DMS114 treated with DMSO at 0.1 percent for 48 hours (cell line): ENCODE measurements around the gene REG3A.

Experiments used
- DNase-seq: peaks from one replicate; lab custom pipeline; 2025; ENCODE audit not compliant: unreplicated experiment; lab: John Stamatoyannopoulos, UW

The REG3A gene

GRCh38 chr2:79159653-79160052, at the start of gene REG3A:
TSS of gene REG3A (minus strand) at chr2:79159753. CDS start at chr2:79159405, 348 bp downstream.
- DNase-seq, result no peak

- no peak for DNase-seq
These were observed 41.2 kb upstream of the REG3A start for GRCh38 chr2:79200762-79201161.

DNA sequence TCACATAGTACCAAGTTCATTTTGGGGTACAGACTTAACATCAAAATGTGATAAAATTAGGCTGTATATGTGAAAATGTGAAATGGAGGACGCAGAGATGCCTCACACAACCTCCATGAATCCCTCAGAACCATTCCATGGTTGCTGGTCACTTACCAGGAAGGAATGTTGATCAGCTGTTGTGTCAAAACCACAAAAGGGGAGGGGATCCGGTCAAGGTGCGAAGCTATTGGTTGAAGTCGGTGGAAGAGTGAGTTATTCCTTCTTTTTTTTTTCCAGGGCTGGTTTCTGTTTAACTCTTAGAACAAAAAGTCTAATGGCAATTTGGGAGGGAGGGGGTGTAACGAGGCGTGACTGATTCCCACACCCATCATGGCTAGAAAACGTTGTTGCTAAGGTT, 32.3 kb upstream of the REG3A start:
- no peak for DNase-seq

GRCh38 chr2:79191081-79191480, 31.5 kb upstream of the REG3A start:
- no peak for DNase-seq

GRCh38 chr2:79189465-79189864, 29.9 kb upstream of the REG3A start:
- DNase-seq, result no peak

GRCh38 chr2:79181617-79182016, 22.1 kb upstream of the REG3A start:
- DNase-seq, result no peak

DNA sequence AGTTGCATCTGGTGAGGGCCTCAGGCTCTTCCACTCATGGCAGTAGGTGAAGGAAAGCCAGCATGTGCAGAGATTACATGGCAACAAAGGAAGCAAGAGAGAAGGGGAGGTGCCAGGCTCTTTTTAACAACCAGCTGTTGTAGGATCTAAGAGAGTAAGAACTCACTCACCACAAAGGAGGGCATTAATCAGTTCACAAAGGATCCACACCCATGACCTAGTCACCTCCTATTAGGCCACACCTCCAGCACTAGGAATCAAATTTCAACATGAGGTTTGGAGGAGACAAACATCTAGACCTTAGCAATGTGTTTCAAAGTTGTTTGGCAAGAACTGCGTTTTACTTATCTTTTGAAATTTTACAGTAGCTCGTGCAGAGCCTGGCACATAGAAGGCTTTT, 20.5 kb upstream of the REG3A start:
- DNase-seq, result no peak

GRCh38 chr2:79179036-79179435, 19.5 kb upstream of the REG3A start:
- no peak for DNase-seq

- no peak for DNase-seq
These were observed 18.6 kb upstream of the REG3A start for GRCh38 chr2:79178076-79178674.

DNA sequence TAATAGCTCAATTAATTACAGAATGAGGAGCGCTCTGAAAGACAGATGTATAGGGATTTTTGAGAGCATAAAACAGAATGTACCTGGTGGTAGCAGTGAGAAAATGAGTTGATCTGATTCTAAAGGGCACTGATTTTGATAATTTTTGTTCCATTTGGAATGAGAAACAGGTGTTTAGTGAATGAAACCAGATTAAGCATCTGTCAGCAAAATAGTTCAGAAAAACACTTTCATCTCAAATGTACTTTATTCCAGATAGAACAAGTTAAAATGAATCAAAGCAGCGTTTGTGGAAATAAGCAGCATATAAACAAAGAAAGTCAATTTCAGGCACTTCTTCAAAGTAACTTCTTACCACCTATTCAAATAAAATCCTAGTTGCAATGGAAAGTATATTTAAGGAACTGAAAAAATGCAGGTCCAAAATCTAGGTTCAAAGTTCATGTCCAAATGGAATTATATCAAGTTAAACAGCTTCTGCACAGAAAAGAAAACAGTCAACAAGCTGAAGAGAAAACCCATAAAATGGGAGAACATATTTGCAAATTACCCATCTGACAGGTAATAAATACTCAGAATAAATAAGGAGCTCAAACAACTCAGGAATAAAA, 11.9 kb upstream of the REG3A start:
- DNase-seq, result no peak

DNA sequence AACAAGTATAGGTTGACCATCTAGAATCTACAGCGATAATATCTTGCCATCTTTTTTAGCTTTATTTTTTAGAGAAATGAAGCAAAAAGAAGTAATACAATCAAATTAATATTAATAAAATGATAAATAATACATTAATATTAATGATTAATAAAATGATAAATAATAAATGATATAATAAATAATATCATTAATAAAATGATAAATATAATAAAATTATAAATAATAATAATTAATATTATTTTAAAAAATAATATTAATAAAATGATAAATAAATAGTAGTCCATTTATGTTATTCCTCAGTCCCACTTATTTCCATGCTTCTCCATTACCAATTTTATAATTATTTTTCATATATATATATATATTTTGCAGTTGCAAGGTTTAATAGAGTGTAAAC, 3.2 kb upstream of the REG3A start:
- no peak for DNase-seq

DNA sequence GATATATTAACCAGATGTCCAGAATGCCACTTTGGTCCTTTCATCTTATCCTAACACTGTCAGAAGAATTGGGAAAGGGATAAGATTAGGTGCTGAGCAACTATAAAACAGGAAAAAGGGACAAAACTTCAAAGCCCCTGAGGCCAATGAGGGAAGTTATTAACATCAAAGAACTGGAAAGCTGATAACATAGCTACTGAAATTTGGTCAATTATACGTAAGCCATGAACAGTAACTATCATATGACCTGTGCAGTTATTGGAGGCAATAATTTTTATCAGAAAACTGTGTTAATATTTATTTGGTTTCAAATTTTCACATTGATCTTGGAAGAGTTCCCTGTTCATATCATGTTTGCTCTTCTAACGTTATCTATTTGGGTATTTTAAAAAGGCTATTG, 2.6 kb upstream of the REG3A start:
- no peak for DNase-seq

- DNase-seq, result no peak
These were observed 523 bp downstream of the REG3A start for GRCh38 chr2:79159030-79159429.

GRCh38 chr2:79155826-79156476, 3.6 kb downstream of the REG3A start:
- no peak for DNase-seq

DNA sequence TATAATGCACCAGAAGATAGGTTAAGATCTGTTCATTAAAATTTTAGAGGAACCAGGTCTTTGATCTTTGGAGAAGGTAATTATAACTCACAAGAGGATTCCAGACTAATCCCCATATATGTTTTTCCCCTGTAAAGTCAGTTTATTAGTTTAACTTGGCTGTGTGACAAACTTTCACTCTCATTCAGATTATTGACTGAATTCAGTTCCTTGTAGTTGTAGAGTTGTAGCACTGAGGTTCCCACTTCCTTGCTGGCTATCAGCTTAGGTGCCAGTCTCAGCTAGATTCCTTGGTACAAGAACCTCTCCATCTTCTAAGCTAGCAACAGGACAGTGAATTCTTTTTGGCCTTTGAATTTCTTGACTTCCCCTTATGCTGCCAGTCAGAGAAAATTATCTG, 20.1 kb downstream of the REG3A start:
- DNase-seq, result no peak

GRCh38 chr2:79138385-79138784, 21.2 kb downstream of the REG3A start:
- no peak for DNase-seq

GRCh38 chr2:79131687-79132086, 27.9 kb downstream of the REG3A start:
- no peak for DNase-seq

GRCh38 chr2:79129804-79130203, 29.7 kb downstream of the REG3A start:
- no peak for DNase-seq

DNA sequence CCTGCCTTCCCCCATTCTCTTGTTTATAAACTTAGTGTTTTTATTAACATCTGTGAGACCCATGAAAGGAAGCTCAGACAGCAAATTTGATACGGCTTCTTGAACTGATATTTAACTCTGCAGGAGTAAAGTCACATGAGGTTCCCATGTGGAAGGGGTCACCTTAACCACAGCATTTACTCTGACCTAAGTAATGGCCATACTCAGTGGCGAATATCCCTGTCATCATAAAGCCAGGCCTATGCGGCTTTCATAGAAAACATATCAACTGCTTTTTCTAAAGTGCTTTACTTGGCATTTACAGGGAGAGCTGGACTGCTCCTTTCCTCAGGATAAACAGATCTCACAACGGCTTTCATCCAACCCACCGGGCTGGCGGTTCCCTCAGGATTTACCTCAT, 30.3 kb downstream of the REG3A start:
- DNase-seq, result no peak

GRCh38 chr2:79128406-79128805, 31.1 kb downstream of the REG3A start:
- no peak for DNase-seq

GRCh38 chr2:79125721-79125985, 33.9 kb downstream of the REG3A start:
- no peak for DNase-seq

- no peak for DNase-seq
These were observed 34.4 kb downstream of the REG3A start for GRCh38 chr2:79124907-79125720.
